ENCODE results near the gene HMX2.
A peak's percentile ranks its signal among the peaks of the same experiment; 100 is the strongest.

The HMX2 gene

GRCh38 chr10:123147635-123148413 is at the start of gene HMX2:
HMX2 (plus strand) TSS chr10:123148136; CDS start chr10:123148379, 243 bp downstream.
- DNase-seq = peak; percentile 60

- DNase-seq = no peak
Measured at GRCh38 chr10:123100030-123100762, 47.7 kb upstream of the HMX2 start.

GRCh38 chr10:123101872-123102271 is 46.1 kb upstream of the HMX2 start:
- no peak for DNase-seq

- no peak for DNase-seq
Measured at GRCh38 chr10:123102673-123103072, 45.3 kb upstream of the HMX2 start.

- no peak for DNase-seq
Measured at GRCh38 chr10:123103944-123104343, 44.0 kb upstream of the HMX2 start.

GRCh38 chr10:123109466-123109865 is 38.5 kb upstream of the HMX2 start:
- DNase-seq = peak; percentile 15

- DNase-seq = no peak
Measured at GRCh38 chr10:123117644-123118417, 30.1 kb upstream of the HMX2 start.

GRCh38 chr10:123119081-123119480 is 28.9 kb upstream of the HMX2 start:
- no peak for DNase-seq

GRCh38 chr10:123126246-123126645 is 21.7 kb upstream of the HMX2 start:
- DNase-seq = no peak

- peak; percentile 58 for DNase-seq
Measured at GRCh38 chr10:123129618-123130271, 18.2 kb upstream of the HMX2 start.

- peak; percentile 96 for DNase-seq
Measured at GRCh38 chr10:123132576-123133477, 15.1 kb upstream of the HMX2 start.

GRCh38 chr10:123133541-123134342 is 14.2 kb upstream of the HMX2 start:
- no peak for DNase-seq

GRCh38 chr10:123134343-123134914 is 13.5 kb upstream of the HMX2 start:
- DNase-seq = no peak

- peak; percentile 96 for DNase-seq
Measured at GRCh38 chr10:123134915-123135414, 13.0 kb upstream of the HMX2 start.

- DNase-seq = peak; percentile 96
Measured at GRCh38 chr10:123135415-123136141, 12.4 kb upstream of the HMX2 start, which contains the start of gene HMX3. HMX3 (plus strand) TSS chr10:123135970; CDS start chr10:123136051, 81 bp downstream.

GRCh38 chr10:123136221-123136805 is 11.6 kb upstream of the HMX2 start:
- peak; percentile 62 for DNase-seq

- DNase-seq = peak; percentile 74
Measured at GRCh38 chr10:123136806-123137642, 10.9 kb upstream of the HMX2 start.

- no peak for DNase-seq
Measured at GRCh38 chr10:123139165-123139520, 8.8 kb upstream of the HMX2 start.

All from OCI-M1 (cell line).